ENCODE results near the gene SLC10A1. TPM values are rescaled to one million over a fixed set of nuclear protein-coding genes. Genes with fewer than 3 reads are reported as not detected.

Gene SLC10A1
- total RNA-seq, 2 experiments from 2014 or later: not detected

- DNase-seq (ENCODE audit: low spot score): no peak
- intact Hi-C loops (cut with micrococcal nuclease; ENCODE audit: unreplicated experiment): loop anchor here (10.0 kb wide), 1 partner anchor 227 kb away; no protein-coding TSS in a partner anchor
- ChIA-PET CTCF (ENCODE audit: unreplicated experiment) (interaction anchor here (1.0 kb wide), 1 partner anchor 330 kb away, joined by 3 read pairs; no protein-coding TSS in a partner anchor), POLR2A (no interaction called here)
- Histone ChIP-seq H3K36me3 (ENCODE audit: insufficient read depth, low read length) (no peaks in the 10 kb centered on the region), H3K4me2 (ENCODE audit: low read length) (no peak overlapping the region), H3K79me2 (ENCODE audit: insufficient read depth, low read depth, low read length) (no peaks in the 10 kb centered on the region), H2AFZ (ENCODE audit: low read length) (no peak overlapping the region), H3K4me3 (ENCODE audit: low read depth, low read length, poor library complexity, severe bottlenecking) (no peak overlapping the region), H3K9me2 (ENCODE audit: insufficient read depth, low read length) (no peaks in the 10 kb centered on the region), H3K27ac (ENCODE audit: low read depth, low read length, poor library complexity, severe bottlenecking) (no peak overlapping the region), H4K20me1 (ENCODE audit: insufficient read depth, low read length) (no peaks in the 10 kb centered on the region), H3K9me3 (ENCODE audit: low read length) (no peaks in the 10 kb centered on the region), H3K4me1 (ENCODE audit: insufficient read depth, low read length, poor library complexity, severe bottlenecking) (no peaks in the 10 kb centered on the region)
- TF ChIP-seq, protein P1, sequence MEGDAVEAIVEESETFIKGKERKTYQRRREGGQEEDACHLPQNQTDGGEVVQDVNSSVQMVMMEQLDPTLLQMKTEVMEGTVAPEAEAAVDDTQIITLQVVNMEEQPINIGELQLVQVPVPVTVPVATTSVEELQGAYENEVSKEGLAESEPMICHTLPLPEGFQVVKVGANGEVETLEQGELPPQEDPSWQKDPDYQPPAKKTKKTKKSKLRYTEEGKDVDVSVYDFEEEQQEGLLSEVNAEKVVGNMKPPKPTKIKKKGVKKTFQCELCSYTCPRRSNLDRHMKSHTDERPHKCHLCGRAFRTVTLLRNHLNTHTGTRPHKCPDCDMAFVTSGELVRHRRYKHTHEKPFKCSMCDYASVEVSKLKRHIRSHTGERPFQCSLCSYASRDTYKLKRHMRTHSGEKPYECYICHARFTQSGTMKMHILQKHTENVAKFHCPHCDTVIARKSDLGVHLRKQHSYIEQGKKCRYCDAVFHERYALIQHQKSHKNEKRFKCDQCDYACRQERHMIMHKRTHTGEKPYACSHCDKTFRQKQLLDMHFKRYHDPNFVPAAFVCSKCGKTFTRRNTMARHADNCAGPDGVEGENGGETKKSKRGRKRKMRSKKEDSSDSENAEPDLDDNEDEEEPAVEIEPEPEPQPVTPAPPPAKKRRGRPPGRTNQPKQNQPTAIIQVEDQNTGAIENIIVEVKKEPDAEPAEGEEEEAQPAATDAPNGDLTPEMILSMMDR (conservative IDR thresholded peaks at IDR 0.05; ENCODE audit: low read length): no peak
- TF ChIP-seq EZH2phosphoT487 (IDR thresholded peaks at IDR 0.05; ENCODE audit: borderline replicate concordance, low read depth, low read length): no peak
- no TSS peak for BruUV-seq (replicated peaks)
These were observed 14.3 kb upstream of the SLC10A1 start for GRCh38 chr14:69811227-69811867.

DNA sequence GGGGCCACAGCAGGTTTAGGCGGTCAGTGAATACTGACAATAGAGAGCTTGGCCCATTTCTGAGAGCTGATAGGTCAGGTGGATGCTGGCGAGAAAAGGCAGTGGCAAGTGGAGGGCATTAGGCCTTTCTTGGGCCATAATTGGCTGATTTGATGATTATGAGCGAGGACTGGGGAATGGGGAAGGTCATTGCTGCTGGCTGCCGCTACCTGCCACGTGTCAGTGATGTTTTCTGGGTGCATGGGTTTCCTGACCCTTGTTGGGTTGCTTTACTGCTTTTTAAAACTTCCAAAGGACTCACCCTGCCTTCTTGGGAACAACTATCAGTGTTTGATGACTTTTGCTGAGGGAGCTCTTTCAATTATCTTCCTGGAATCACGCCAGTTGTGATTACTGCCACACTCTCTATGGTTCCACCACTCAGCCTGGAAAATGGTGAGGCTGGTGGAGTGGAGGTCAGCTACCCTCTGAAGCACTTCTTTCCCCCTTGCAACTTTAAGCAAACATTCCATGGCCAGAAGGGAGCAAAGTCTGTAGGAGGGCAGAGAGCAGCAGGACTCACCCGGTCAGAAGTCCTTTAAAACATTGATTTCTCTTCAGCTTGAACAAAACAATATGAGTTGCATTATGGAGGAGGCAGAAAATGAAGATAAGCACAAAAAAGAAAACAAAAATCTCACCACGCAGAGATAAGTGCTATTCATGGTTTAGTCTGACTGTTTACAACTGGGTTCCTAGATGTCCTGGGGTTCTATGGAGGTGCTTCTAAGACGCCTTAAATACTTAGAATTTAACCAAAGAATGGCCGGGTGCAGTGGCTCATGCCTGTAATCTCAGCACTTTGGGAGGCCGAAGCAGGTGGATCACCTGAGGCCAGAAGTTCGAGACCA, 12.1 kb upstream of the SLC10A1 start:
- H2AFZ ChIP-seq (ENCODE audit: low read length): no peak overlapping the region
- intact Hi-C loops (cut with micrococcal nuclease; ENCODE audit: unreplicated experiment): no loop called here
- no peak overlapping the region for H3K27ac ChIP-seq (ENCODE audit: low read depth, low read length, poor library complexity, severe bottlenecking)
- H3K4me3 ChIP-seq (ENCODE audit: low read depth, low read length, poor library complexity, severe bottlenecking): no peak overlapping the region
- H3K79me2 ChIP-seq (ENCODE audit: insufficient read depth, low read depth, low read length): no peaks in the 10 kb centered on the region
- DNase-seq (ENCODE audit: low spot score): no peak
- no peaks in the 10 kb centered on the region for H3K36me3 ChIP-seq (ENCODE audit: insufficient read depth, low read length)
- TF ChIP-seq, protein P1 (conservative IDR thresholded peaks at IDR 0.05; ENCODE audit: low read length): no peak
- TF ChIP-seq EZH2phosphoT487 (IDR thresholded peaks at IDR 0.05; ENCODE audit: borderline replicate concordance, low read depth, low read length): no peak
- no TSS peak for BruUV-seq (replicated peaks)
- H4K20me1 ChIP-seq (ENCODE audit: insufficient read depth, low read length): no peaks in the 10 kb centered on the region
- H3K4me2 ChIP-seq (ENCODE audit: low read length): no peak overlapping the region
- no peaks in the 10 kb centered on the region for H3K9me3 ChIP-seq (ENCODE audit: low read length)
- no peaks in the 10 kb centered on the region for H3K9me2 ChIP-seq (ENCODE audit: insufficient read depth, low read length)
- no peaks in the 10 kb centered on the region for H3K4me1 ChIP-seq (ENCODE audit: insufficient read depth, low read length, poor library complexity, severe bottlenecking)
- ChIA-PET CTCF (ENCODE audit: unreplicated experiment) (no interaction called here), POLR2A (interaction anchor here (0.7 kb wide), 1 partner anchor 12 kb away, joined by 4 read pairs; no protein-coding TSS in a partner anchor)

All from OCI-LY7 (cell line).